RWPE1 (cell line): ENCODE results near the gene ZNF622.

Experiments used
- CTCF ChIA-PET: fragments of 350-600 bp; sonication (Branson Sonifier 250); formaldehyde crosslinking; extraction: SDS; loops from one replicate; lab custom pipeline; 2021; lab: Yijun Ruan, JAX
- POLR2A ChIA-PET: fragments of 400-600 bp; formaldehyde crosslinking; extraction: SDS; loops from one replicate; lab custom pipeline; 2020; ENCODE audit warnings: antibody characterized with exemption; ENCODE audit not compliant: low non-redundant PET; lab: Yijun Ruan, JAX
- DNase-seq: peaks from one replicate; pipeline ENCODE4 v3.0.0; 2012; ENCODE audit warnings: low spot score
- H3K27ac ChIP-seq: fragments of 450-650 bp; 2 replicates; pipeline ENCODE4 v1.5.1; 2017
- TF ChIP-seq, protein P1 (sequence below): fragments of 450-650 bp; conservative IDR thresholded peaks from 2 replicates; pipeline ENCODE4 v1.5.1; 2017; ENCODE audit warnings: low read depth, mild to moderate bottlenecking

Gene ZNF622

DNA sequence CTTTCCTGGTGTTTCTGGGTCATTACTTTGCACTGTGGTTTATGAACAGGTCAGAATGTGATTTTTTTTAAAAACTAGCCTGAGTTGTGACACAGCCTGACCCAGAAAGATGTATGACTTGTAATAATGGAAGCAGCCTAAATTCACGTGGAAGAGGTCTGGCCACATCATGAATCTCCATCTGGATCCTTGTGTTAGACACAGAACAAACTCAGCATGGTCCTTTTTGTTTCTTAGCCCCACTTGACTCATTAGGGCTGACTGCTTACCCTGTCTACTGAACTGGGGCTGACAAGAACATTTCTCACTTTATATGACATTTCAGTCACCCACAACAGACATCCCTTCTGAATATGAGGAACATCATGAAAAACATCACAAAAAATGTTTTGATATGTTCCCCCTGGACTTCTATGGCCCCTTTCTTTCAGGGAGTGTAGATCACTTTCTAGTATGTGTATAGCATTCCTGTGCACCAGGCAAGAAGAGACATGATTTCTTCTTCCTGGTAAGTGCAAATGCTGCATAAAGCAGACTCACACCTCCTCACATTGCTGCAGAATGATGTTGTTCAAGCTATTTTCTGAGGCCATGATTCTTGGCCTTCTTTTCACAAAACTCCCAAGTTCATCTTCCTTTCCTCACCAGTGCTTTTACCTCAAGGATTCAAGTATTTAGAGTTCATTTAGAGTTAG, 52.3 kb downstream of the ZNF622 start:
- no peak overlapping the region for H3K27ac ChIP-seq
- ChIA-PET POLR2A (no interaction called here), CTCF (interaction anchor here (0.6 kb wide), 1 partner anchor 1491 kb away, joined by 3 read pairs; no protein-coding TSS in a partner anchor)
- no peak for DNase-seq
- TF ChIP-seq, protein P1, sequence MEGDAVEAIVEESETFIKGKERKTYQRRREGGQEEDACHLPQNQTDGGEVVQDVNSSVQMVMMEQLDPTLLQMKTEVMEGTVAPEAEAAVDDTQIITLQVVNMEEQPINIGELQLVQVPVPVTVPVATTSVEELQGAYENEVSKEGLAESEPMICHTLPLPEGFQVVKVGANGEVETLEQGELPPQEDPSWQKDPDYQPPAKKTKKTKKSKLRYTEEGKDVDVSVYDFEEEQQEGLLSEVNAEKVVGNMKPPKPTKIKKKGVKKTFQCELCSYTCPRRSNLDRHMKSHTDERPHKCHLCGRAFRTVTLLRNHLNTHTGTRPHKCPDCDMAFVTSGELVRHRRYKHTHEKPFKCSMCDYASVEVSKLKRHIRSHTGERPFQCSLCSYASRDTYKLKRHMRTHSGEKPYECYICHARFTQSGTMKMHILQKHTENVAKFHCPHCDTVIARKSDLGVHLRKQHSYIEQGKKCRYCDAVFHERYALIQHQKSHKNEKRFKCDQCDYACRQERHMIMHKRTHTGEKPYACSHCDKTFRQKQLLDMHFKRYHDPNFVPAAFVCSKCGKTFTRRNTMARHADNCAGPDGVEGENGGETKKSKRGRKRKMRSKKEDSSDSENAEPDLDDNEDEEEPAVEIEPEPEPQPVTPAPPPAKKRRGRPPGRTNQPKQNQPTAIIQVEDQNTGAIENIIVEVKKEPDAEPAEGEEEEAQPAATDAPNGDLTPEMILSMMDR, result no peak

DNA sequence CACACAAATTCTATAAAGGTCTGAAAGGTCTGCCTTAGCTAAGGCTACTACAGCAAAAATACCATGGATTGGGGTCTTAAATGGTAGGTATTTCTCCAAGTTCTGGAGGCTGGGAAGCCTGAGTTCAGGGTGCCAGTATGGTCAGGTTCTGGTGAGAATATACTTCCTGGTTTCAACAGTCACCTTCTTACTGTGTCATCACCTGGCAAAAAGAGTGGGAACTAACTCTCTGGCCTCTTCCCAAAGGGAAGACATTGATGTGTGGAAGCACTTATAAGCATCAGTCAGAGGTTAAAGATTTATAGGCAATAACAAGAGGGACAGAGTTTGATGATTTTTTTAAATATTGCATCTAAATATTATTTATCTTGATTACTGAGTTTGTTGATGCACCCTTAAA, 53.0 kb downstream of the ZNF622 start:
- no peak overlapping the region for H3K27ac ChIP-seq
- no peak for DNase-seq
- CTCF ChIA-PET, result interaction anchor here (0.6 kb wide), 1 partner anchor 1490 kb away, joined by 3 read pairs; no protein-coding TSS in a partner anchor
- TF ChIP-seq, protein P1, result no peak
- POLR2A ChIA-PET, result no interaction called here

DNA sequence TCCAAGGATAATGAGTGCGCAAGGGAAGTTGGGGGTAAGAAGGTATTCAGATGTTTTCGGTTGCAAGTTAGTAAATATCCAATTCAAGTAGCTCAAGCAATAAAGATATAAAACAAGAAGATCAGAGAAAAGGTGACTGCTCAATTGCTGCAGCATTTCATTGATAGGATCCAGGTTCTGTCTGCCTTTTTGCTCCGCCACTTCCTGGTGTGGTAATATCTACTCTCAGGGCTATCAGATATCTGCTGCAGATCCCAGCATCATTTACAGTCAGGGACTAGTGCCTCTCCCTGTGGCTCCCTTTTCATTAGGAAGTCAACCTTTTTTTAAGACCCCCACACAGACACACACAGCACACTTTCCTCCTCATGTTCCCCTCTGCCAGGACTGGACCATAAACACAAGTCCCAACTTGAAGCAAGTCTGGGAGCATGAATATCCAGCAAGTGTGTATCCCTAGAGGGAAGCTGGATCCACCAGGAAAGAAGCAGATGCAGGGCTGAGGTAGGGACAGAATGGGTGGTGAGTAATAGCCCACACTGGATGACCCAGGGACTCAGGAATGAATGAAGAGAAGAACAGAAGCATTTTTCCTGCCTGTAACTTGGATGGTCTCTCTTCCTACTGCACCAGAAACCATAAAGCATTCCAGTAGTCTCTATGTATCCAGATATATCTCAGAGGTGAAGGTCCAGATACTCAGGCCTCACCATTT, 53.7 kb downstream of the ZNF622 start:
- TF ChIP-seq, protein P1, result no peak
- ChIA-PET POLR2A (no interaction called here), CTCF (no interaction called here)
- DNase-seq, result no peak
- H3K27ac ChIP-seq, result no peak overlapping the region

- ChIA-PET POLR2A (no interaction called here), CTCF (no interaction called here)
- no peak for DNase-seq
- H3K27ac ChIP-seq, result no peak overlapping the region
- TF ChIP-seq, protein P1, result no peak
These were observed 54.4 kb downstream of the ZNF622 start for GRCh38 chr5:16411235-16411634.

GRCh38 chr5:16410338-16410737, 55.3 kb downstream of the ZNF622 start:
- no peak overlapping the region for H3K27ac ChIP-seq
- DNase-seq, result no peak
- CTCF ChIA-PET, result no interaction called here
- TF ChIP-seq, protein P1, result no peak
- POLR2A ChIA-PET, result no interaction called here

DNA sequence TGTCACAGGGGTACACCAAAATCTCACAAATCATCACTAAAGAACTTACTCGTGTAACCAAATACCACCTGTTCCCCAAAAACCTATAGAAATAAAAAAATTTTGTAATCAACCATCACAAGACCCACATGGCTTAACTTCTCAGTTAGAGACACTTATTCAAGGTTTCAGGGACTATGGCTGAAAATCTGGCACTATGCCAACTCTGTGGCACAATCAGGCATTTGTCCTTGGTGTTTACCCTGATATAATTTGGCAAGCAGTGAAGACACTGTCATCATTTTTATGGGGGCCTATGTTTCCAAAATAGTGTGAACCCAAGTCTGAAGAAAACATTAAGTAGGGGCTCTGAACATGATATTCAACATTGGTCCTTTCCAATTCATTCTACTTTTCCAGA, 59.0 kb downstream of the ZNF622 start:
- DNase-seq, result no peak
- no peak overlapping the region for H3K27ac ChIP-seq
- CTCF ChIA-PET, result no interaction called here

More for the DNA sequence above, 59.0 kb downstream of the ZNF622 start:
- TF ChIP-seq, protein P1, result no peak
- POLR2A ChIA-PET, result no interaction called here
